ENCODE results near the gene GNA14.

DNA sequence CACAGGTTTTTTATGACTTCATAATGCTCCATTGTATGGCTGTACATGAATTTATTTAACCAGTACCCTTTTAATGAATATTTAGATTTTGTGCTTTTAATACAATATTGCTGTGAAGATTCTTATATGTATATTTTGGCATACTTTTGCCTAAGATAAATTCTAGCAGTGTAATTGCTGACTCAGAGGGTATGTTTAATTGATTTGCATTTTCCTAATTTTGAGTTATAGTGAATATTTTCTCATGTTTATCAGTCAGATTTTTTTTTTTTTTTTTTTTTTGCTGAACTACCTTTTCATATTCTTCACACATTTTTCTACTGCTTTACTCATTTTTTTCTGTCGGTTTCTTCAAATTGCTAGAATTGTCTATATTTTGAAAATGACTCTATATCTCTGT, 248.2 kb downstream of the GNA14 start:
- TF ChIP-seq POLR2A (IDR thresholded peaks at IDR 0.05) (no peak), POLR2AphosphoS5 (IDR thresholded peaks at IDR 0.05; ENCODE audit: insufficient read depth in 1 of 2, low read depth in 1 of 2) (no peak)
- TF ChIP-seq, protein P1, sequence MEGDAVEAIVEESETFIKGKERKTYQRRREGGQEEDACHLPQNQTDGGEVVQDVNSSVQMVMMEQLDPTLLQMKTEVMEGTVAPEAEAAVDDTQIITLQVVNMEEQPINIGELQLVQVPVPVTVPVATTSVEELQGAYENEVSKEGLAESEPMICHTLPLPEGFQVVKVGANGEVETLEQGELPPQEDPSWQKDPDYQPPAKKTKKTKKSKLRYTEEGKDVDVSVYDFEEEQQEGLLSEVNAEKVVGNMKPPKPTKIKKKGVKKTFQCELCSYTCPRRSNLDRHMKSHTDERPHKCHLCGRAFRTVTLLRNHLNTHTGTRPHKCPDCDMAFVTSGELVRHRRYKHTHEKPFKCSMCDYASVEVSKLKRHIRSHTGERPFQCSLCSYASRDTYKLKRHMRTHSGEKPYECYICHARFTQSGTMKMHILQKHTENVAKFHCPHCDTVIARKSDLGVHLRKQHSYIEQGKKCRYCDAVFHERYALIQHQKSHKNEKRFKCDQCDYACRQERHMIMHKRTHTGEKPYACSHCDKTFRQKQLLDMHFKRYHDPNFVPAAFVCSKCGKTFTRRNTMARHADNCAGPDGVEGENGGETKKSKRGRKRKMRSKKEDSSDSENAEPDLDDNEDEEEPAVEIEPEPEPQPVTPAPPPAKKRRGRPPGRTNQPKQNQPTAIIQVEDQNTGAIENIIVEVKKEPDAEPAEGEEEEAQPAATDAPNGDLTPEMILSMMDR (IDR thresholded peaks at IDR 0.05) = no peak
